DOHH2 (cell line): ENCODE results near the gene PDXK.
A peak's percentile ranks its signal among the peaks of the same experiment; 100 is the strongest.

Source experiments
- H3F3A ChIP-seq: fragments of 200-600 bp; sonication (generic), shearing (Covaris generic); 2 replicates; pipeline ENCODE4 v1.6.0; 2016; ENCODE audit warnings: antibody characterized with exemption, mild to moderate bottlenecking; ENCODE audit not compliant: control insufficient read depth, insufficient read depth
- H3K27ac ChIP-seq: fragments of 200-600 bp; sonication (generic); 2 replicates; pipeline ENCODE4 v1.5.1; 2014; ENCODE audit warnings: low read depth, mild to moderate bottlenecking, low read length, moderate library complexity
- H3K27me3 ChIP-seq: fragments of 200-600 bp; sonication (generic); 2 replicates; pipeline ENCODE4 v1.6.1; 2014; ENCODE audit warnings: mild to moderate bottlenecking, low read length, mixed read lengths; ENCODE audit not compliant: control insufficient read depth
- H3K36me3 ChIP-seq: fragments of 200-600 bp; sonication (generic); 2 replicates; pipeline ENCODE4 v1.6.1; 2014; ENCODE audit warnings: mild to moderate bottlenecking, low read length, moderate library complexity, mixed read lengths; ENCODE audit not compliant: control insufficient read depth
- H3K4me1 ChIP-seq: fragments of 200-600 bp; sonication (generic); 2 replicates; pipeline ENCODE4 v1.6.1; 2014; ENCODE audit warnings: mild to moderate bottlenecking, low read length, mixed read lengths; ENCODE audit not compliant: control insufficient read depth
- H3K4me2 ChIP-seq: fragments of 200-600 bp; sonication (generic); 2 replicates; pipeline ENCODE4 v1.6.0; 2014; ENCODE audit warnings: mild to moderate bottlenecking, low read length, moderate library complexity
- H3K4me3 ChIP-seq: fragments of 200-600 bp; sonication (generic); 2 replicates; pipeline ENCODE4 v1.5.1; 2014; ENCODE audit warnings: mild to moderate bottlenecking, low read length, mixed read lengths
- H3K79me2 ChIP-seq: fragments of 200-600 bp; sonication (generic); 2 replicates; pipeline ENCODE4 v1.6.1; 2014; ENCODE audit warnings: mild to moderate bottlenecking, low read length, mixed read lengths; ENCODE audit not compliant: control insufficient read depth
- H3K9me2 ChIP-seq: fragments of 200-600 bp; sonication (generic); replicated peaks from 2 replicates; pipeline ENCODE4 v1.6.1; 2014; ENCODE audit warnings: mild to moderate bottlenecking, low read length, mixed read lengths; ENCODE audit not compliant: control insufficient read depth
- H3K9me3 ChIP-seq: fragments of 200-600 bp; sonication (generic); 2 replicates; pipeline ENCODE4 v1.6.1; 2014; ENCODE audit warnings: antibody characterized with exemption, low read length, mixed read lengths; ENCODE audit not compliant: control insufficient read depth, insufficient read depth
- H4K20me1 ChIP-seq: fragments of 200-600 bp; sonication (generic); 2 replicates; pipeline ENCODE4 v1.6.0; 2014; ENCODE audit warnings: low read depth, mild to moderate bottlenecking, antibody characterized with exemption, low read length, moderate library complexity; ENCODE audit not compliant: control insufficient read depth, insufficient read depth
- CTCF ChIP-seq: fragments of 200-600 bp; sonication (generic); IDR thresholded peaks from one replicate; pipeline ENCODE4 v1.5.1; 2014; ENCODE audit warnings: antibody characterized with exemption, mild to moderate bottlenecking, low read depth, low read length; ENCODE audit not compliant: poor library complexity, severe bottlenecking
- EZH2phosphoT487 ChIP-seq: fragments of 200-600 bp; sonication (generic); IDR thresholded peaks from 2 replicates; pipeline ENCODE4 v1.6.1; 2017; ENCODE audit warnings: borderline replicate concordance, mild to moderate bottlenecking, antibody characterized with exemption, low read length, moderate library complexity, mixed read lengths

PDXK gene

GRCh38 chr21:43720539-43721166 lies 1.7 kb downstream of the PDXK start:
- Histone ChIP-seq H3K27me3 (peaks cover 12% of the 10 kb centered on the region), H3K4me1 (peaks cover 71% of the 10 kb centered on the region), H3K9me3 (no peaks in the 10 kb centered on the region), H3K36me3 (peaks cover 17% of the 10 kb centered on the region), H3F3A (peaks cover 3% of the 10 kb centered on the region), H4K20me1 (peaks cover 13% of the 10 kb centered on the region), H3K27ac (no peak overlapping the region), H3K79me2 (peaks cover 51% of the 10 kb centered on the region), H3K4me3 (peak overlapping the region; percentile 91), H3K9me2 (no peaks in the 10 kb centered on the region), H3K4me2 (peak overlapping the region; percentile 72)
- TF ChIP-seq EZH2phosphoT487 (no peak), CTCF (no peak)

- H3K27ac ChIP-seq = no peak overlapping the region
- peaks cover 13% of the 10 kb centered on the region for H4K20me1 ChIP-seq
- TF ChIP-seq CTCF = no peak
- TF ChIP-seq EZH2phosphoT487 = no peak
- H3K4me1 ChIP-seq = peaks cover 71% of the 10 kb centered on the region
- H3K9me3 ChIP-seq = no peaks in the 10 kb centered on the region
- H3F3A ChIP-seq = peaks cover 3% of the 10 kb centered on the region
- H3K36me3 ChIP-seq = peaks cover 17% of the 10 kb centered on the region
- no peaks in the 10 kb centered on the region for H3K9me2 ChIP-seq
- peaks cover 6% of the 10 kb centered on the region for H3K27me3 ChIP-seq
- H3K79me2 ChIP-seq = peaks cover 55% of the 10 kb centered on the region
- no peak overlapping the region for H3K4me3 ChIP-seq
- peak overlapping the region; percentile 72; the same call in 1 of the 2 replicates for H3K4me2 ChIP-seq
Observed at GRCh38 chr21:43721206-43721605, 2.3 kb downstream of the PDXK start.

- TF ChIP-seq EZH2phosphoT487 = no peak
- no peak for TF ChIP-seq CTCF
- peaks cover 70% of the 10 kb centered on the region for H3K4me1 ChIP-seq
- H3K79me2 ChIP-seq = peaks cover 61% of the 10 kb centered on the region
- peaks cover 13% of the 10 kb centered on the region for H4K20me1 ChIP-seq
- 0 out of 2 replicates have a peak, but pooled peaks cover 4% of the 10 kb centered on the region for H3K27me3 ChIP-seq
- H3K9me3 ChIP-seq = no peaks in the 10 kb centered on the region
- H3K4me3 ChIP-seq = no peak overlapping the region
- H3K9me2 ChIP-seq = no peaks in the 10 kb centered on the region
- H3K27ac ChIP-seq = no peak overlapping the region
- peaks cover 17% of the 10 kb centered on the region for H3K36me3 ChIP-seq
- H3F3A ChIP-seq = peaks cover 3% of the 10 kb centered on the region
- no peak overlapping the region for H3K4me2 ChIP-seq
Observed at GRCh38 chr21:43721939-43722338, 3.0 kb downstream of the PDXK start.
